CD4-positive, alpha-beta T cell treated with Interferon alpha-2 for 1 hour (primary cell): ENCODE measurements around the gene CD58.

Experiments
- DNase-seq, 2 donors: peaks; one replicate each; pipeline ENCODE4 v3.0.0-alpha.2; 2020 to 2022

The CD58 gene

DNA sequence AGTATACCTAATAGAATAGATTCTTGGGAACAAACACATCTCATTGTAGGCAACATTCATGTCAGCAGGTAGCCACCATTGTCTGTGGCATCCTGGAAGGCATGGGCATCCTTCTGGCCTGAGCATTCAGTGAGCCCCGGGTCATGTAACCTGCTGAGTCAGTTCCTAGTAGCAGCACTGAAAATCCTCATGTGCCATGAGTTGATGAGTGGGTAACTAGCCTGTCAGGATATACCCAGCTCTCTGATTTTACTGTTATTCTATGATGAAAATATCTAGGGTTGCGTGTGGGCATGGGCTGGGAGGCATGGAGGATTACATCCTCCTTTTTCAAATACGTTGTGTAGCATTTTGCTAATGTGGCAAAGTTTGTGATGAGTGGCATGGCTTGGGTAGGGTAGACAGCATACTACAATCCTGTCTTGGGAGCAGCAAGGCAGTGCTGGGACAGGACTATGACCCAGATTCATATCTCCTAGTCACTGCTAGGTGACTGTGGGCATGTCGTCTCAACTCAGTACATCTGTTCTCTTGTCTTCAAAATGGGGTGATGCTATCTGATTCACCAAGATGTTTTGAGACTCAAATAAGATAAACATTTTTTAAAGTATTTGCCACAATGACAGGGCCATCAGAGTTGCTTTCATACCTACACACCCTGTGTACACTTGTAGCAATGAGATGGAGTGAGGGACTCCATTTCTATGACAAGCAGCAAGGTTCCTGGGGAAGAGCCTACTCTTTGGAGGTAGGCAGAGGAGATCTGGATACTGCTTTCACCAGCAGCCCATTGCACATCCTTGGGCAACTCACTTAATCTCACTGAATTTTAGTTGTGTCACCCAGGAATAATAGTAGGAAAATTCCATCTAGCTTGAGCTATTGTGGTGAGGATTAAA lies 62.5 kb downstream of the CD58 start:
- DNase-seq: no peak

DNA sequence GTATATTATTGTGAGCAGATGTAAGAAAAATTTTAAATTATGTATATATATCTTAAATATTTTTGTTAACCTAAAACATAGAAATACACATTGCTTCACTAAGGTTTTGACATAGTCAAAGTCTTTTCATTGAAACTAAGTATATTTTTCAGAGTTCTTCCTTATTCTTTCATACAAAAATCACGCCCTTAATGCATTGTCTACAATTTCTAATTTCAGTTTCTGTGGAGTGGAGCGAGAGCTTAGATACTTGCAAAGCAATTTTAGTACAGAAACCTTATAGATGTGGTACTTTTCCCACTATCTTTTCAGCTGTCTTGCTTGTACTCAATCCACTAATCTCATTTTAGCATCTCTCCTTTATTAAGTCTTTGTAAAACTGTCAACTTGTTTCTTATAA lies 63.2 kb downstream of the CD58 start:
- DNase-seq: no peak

- DNase-seq: no peak
These were observed 64.5 kb downstream of the CD58 start for GRCh38 chr1:116506132-116507004.

GRCh38 chr1:116504308-116505156 lies 66.3 kb downstream of the CD58 start:
- DNase-seq: peak; percentile 90 to 92

DNA sequence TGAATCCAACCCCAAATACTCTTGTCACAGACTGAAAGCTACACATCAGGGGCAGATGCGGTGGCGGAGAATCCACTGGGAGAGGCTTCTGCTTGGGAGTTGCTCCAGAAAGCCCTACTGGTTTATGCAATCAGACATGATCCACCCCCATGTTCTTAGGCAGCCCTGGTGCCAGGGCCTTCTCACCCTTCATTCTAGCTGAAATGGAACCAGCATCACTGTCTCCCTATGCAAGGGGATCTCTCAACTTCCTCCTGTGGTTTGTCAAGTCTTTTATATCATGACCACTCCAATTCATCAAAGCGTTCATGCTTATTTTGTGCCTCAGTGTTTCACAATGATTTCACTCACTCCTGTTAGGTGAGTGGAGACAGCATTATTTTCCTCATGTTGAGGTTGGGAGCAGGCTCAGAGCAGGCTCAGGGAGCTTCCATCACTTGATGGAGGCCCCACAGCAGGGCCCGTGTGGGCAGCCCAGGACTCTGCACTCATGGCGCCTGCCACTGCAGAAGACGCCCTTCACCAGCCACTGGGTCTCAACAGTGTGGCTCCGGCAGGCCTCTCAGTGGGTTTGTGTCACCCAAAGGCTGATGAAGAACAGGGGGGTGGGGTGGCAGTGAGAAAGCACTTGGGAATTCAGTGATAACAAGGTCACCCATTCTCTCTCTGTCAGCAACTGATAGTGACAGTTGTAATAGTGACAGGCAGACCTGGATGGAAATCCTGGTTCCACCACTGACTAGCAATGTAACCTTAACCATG lies 67.1 kb downstream of the CD58 start:
- DNase-seq: peak in 1 of 2 donors; percentile 40

- no peak for DNase-seq
These were observed 68.0 kb downstream of the CD58 start for GRCh38 chr1:116502671-116503314.

DNA sequence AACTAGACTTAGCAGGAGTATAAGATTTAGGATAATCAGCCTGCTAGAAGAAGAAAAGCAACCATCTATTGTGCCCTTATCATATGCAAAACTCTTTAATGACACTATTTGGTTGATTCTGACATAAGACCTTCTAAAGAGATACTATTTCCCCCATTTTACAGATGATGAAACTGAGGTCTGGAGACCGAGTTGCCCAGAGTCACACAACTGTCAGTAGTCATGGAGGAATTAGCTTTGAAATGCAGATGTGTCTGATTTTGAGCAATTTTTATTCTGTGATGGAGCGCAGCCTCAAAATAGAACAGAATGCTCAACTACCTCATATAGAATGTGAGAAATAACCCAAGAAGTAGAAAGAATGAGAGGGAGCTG lies 69.0 kb downstream of the CD58 start:
- no peak for DNase-seq

DNA sequence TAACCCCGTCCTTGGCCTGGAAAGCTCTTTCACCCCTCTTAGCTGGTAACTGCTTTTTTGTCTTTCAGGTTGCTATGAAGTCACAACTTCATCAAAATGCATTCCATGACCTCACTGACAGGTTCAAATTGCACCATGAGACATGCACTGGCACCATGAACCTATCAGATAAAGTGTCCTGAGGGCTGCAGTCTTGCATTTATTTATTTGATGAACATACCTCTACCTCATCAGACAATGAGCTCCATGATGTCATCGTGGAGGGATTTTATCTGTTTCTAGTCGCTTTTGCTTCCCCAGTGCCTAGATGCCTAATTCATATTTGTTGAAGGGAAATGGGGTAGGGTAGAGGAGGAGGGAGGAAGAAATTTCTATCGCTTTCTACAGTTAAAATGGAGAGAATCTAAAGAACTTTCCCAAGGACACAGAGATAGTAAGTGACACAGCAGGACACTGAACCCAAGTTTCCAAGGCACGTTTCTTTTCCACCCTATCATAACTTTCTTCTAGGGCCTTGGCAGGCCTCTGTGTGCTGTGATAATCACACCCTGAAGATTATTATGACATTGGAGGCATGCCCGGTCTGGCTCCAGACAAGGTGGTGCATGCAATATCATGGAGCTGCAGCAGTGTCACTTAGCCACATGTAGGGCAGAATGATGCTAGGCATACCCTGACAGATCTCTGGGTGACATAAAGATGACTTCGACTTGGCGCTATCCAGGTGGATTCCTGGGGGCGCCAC lies 69.5 kb downstream of the CD58 start:
- DNase-seq: no peak

- DNase-seq: peak; percentile 58 to 73
These were observed 71.8 kb downstream of the CD58 start for GRCh38 chr1:116498789-116499628.

DNA sequence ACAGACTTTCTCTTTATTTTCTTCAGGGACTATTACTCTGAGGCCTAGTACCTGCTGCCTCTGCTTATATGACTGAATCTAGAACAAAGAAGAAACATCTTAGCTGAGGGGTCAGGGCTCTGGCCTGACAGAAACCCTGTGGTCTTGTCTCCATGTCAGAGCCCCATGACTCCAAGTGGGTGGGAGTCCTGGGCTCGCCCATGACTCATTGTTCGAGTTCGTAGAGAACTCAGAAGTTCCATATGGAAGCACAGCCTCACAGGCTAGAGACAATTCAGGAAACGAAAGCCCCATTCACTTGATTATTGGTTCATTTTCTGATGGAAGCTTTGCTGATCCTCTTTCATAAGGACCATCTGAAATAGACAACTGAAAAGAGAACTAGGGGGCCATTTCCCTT lies 73.2 kb downstream of the CD58 start:
- no peak for DNase-seq

DNA sequence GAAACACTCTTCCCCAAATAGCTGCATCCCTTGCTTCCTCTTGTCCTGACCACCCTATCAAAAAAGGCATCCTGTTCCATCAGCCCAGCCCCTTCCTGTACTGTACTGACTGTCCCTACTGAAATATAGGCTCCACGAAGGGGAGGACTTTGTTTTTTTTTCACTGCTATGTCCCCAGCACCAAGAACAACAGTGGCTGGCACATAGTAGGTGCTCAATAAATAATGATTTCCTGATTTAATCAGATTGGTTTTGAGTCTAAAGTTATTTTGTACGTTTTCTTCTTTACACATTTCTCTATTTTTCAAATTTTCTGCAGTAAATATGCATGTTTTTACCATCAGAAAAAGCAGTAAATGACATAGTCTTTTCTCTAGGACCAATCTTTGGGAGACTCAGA lies 73.9 kb downstream of the CD58 start:
- no peak for DNase-seq

DNA sequence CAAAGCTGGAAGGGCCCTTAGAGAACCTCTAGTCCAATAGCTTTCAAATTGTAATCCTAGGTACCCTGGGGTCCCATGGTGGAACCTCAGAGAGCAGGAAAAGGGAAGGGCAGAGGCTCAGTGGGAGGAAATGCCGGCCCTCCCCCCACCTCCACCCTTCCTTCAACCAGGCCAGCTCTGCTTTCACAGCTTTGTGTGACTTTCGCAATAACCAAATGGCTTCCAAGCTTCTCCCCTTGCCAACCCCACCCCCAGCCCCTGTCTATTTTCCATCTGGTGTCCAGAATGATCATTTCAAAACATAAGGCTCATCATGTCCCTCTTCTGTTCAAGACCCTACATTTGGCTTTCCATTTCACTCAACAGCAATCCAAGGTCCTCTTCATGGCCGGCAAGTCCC lies 74.4 kb downstream of the CD58 start:
- no peak for DNase-seq

DNA sequence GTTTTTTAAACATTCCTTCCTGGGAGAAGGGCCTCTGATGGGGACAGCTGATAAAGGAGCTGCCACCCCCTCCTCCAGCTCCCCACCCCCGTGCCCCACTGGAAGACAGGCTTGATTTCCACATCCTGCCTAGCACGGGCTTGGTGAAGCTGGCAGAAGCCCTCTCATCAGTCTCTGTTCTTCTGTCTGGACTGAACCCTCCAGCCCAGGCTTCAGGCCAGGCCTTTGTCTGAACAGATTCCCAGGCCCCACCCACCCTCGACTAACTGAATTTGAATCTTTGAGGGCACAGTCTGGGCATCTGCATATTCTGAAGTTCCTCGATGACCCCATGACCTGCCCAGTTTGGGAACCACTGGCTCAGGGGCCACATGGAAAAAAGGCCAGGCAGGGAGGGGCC lies 75.3 kb downstream of the CD58 start:
- no peak for DNase-seq

DNA sequence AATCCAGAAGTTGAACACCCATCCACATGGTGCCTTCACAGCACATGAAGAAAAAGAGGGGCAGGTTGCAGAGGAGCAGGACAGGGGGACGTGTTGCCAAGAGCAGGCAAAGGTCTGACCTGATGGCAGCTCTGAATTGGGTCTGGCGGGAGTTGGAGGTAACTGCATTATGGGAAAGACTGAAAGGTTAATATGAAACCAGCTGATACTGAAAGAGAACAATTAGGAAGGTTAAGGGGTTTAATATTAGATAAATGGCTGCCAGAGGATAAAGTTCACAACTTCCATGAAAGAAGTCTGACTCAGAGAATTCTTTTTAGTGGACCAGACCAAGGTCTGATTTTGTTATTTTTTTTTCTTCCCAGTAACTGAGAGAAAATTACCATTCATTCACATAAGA lies 76.1 kb downstream of the CD58 start:
- DNase-seq: no peak

DNA sequence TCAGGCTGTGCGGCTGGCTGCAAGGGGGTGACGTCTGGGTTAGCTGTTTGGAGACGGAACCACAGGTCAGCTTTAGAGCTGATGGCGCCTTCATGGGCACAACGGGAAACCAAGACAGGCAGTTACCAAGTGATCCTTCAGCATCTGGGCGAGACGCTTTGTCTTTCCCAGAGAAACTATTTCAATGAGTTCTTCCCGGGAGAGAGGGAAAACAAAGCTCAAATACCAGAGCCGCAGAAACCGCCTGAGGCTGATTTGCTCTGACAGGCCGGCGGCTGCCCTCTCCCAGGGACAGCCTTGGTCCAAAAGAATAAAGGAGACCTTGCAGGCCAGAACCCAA lies 76.5 kb downstream of the CD58 start:
- DNase-seq: no peak

GRCh38 chr1:116493484-116494352 lies 77.1 kb downstream of the CD58 start:
- DNase-seq: no peak

DNA sequence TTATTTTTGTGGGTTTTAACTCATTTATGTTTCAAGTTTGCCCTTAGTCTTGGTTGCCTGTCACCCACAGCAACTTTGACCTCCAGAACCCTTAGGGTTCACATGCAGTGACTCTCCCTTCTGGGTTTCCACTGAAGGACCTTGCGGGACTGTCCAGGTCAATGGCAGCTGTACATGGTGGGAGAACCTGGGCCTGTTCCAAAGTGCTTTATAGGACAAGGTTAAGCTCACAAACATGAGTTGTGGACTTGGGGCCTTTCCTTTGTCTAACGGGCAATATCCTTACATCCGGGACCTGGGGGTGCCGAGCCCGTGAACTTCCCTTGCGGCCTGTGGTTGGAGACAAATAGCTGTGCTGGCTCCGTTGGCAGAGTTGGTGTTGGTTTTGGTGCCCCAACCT lies 77.8 kb downstream of the CD58 start:
- DNase-seq: no peak

DNA sequence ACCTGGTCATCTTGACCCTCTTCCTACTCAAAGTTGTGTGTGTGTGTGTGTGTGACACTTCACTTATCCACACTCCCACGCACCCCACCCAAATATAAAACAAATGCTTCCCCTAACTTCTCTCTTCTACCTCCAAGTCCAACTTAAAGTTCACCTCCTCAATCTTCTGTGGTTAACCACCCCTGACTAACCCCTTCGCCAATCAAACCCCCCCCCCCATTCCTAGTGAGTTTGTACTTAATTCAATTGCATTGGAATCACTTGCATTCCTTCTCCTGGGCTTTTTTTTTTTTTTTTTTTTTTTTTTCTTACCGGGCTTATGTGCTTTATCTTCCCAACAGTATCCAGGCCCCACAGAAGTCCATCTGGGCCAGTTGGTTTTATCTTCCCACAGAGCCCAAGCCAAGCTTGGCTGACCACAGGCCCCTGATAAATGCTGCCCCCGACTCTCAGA lies 78.4 kb downstream of the CD58 start:
- no peak for DNase-seq
